GM12892 (cell line): Measurements from ENCODE around the gene DUS1L.

Experiments
- POLR2A ChIP-seq: IDR thresholded peaks from 2 replicates; pipeline ENCODE4 v1.6.1; 2011; ENCODE audit warnings: low read depth, low read length, control low read depth
- TAF1 ChIP-seq: IDR thresholded peaks from 2 replicates; pipeline ENCODE4 v1.6.1; 2011; ENCODE audit warnings: low read depth, mild to moderate bottlenecking, control low read depth, low read length, borderline replicate concordance

DNA sequence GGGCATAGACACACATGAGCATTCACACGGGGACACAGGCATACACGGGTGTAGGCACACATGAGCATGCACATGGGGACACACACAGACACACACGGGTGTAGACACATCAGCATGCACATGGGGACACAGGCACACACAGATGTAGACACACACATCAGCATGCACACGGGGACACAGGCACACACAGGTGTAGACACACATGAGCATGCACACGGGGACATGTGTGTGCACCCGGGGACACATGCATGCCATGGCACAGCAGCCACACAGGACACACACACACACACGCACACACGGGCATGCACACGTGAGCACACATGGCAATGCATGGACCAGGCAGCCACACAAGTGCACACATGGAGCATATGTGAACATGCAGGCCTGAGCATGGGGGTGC, 23.0 kb downstream of the DUS1L start:
- TF ChIP-seq TAF1, result no peak
- no peak for TF ChIP-seq POLR2A
